ENCODE data around the gene CYSLTR2. TPM values are rescaled to one million over a fixed set of nuclear protein-coding genes. Genes with fewer than 3 reads are reported as not detected.

The CYSLTR2 gene
- total and polyA plus RNA-seq, 2 of the 8 experiments (the other 6 are each of a cell fraction or from before 2014, with no cell fraction given), result not detected

DNA sequence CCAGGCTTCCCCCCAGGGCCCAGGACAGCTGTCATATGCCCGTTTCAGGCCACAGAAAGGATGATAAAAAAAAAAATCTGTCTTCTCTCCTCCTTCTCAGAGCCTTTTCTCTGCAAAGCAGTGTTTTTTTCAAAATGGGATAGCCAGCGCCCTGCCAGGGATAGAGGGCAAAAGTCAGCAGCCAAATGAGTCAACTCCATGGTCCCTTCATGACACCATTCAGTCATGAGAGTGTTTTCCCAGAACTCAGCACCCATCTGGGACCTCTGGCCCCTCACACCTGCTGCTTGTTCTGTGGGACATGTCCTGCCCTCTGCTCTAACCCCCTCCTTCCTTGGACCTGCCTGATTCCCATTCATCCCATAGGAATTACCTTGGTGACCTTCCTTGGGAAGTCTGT, 95.0 kb downstream of the CYSLTR2 start:
- Histone ChIP-seq H3K9me3 (ENCODE audit: insufficient read depth in 2 of 2, low read depth in 1 of 2, low read length in 1 of 2) (no peaks in the 10 kb centered on the region), H3K23me2 (ENCODE audit: low read depth, low read length) (no peaks in the 10 kb centered on the region), H4K91ac (replicated peaks; ENCODE audit: insufficient read length, low read length) (no peak overlapping the region), H3K79me1 (ENCODE audit: low read depth, low read length) (no peaks in the 10 kb centered on the region), H2AK5ac (ENCODE audit: low read depth, low read length) (no peak overlapping the region), H3K56ac (replicated peaks; ENCODE audit: insufficient read length, low read depth, low read length) (no peak overlapping the region), H2AFZ (ENCODE audit: low read length) (no peak overlapping the region), H3K18ac (ENCODE audit: extremely low read depth, low read length) (no peak overlapping the region), H3K4ac (replicated peaks; ENCODE audit: insufficient read length, low read depth, low read length) (no peak overlapping the region), H2BK20ac (ENCODE audit: low read length) (no peak overlapping the region), H3K9ac (replicated peaks in 1 of 4; ENCODE audit: extremely low read depth in 1 of 4, low read depth in 3 of 4, low read length in 3 of 4) (no peak overlapping the region), H3K23ac (ENCODE audit: insufficient read length) (no peak overlapping the region), H3K27ac (ENCODE audit: low read depth, low read length) (no peak overlapping the region), H3K14ac (ENCODE audit: insufficient read length) (no peak overlapping the region), H3K4me1 (replicated peaks in 1 of 4; ENCODE audit: control insufficient read depth in 3 of 4, insufficient read depth in 4 of 4, low read length in 3 of 4) (no peaks in the 10 kb centered on the region), H3K79me2 (ENCODE audit: control insufficient read depth in 1 of 2, insufficient read depth in 2 of 2, low read length in 2 of 2) (no peaks in the 10 kb centered on the region), H3K4me2 (ENCODE audit: insufficient read depth in 1 of 2, low read depth in 2 of 2, low read length in 2 of 2) (no peak overlapping the region), H2BK5ac (ENCODE audit: low read depth, low read length) (no peak overlapping the region), H2BK15ac (ENCODE audit: low read length) (no peak overlapping the region), H3K27me3 (replicated peaks in 1 of 4; ENCODE audit: control insufficient read depth in 3 of 4, extremely low read depth in 1 of 4, insufficient read depth in 3 of 4, low read length in 3 of 4) (no peaks in the 10 kb centered on the region), H4K8ac (ENCODE audit: extremely low read depth, insufficient read depth, low read length) (no peak overlapping the region), H3K4me3 (ENCODE audit: extremely low read depth in 1 of 4, insufficient read depth in 2 of 4, low read depth in 3 of 4, low read length in 4 of 4) (no peak overlapping the region), H2BK12ac (ENCODE audit: low read depth, low read length) (no peak overlapping the region), H3K36me3 (ENCODE audit: control insufficient read depth in 2 of 4, insufficient read depth in 4 of 4, low read length in 3 of 4) (no peaks in the 10 kb centered on the region), H4K20me1 (replicated peaks in 1 of 2; ENCODE audit: control insufficient read depth in 1 of 2, insufficient read depth in 2 of 2, low read length in 2 of 2) (no peaks in the 10 kb centered on the region), H4K5ac (ENCODE audit: insufficient read length, low read depth, low read length) (no peak overlapping the region), H2BK120ac (replicated peaks; ENCODE audit: low read depth, low read length) (no peak overlapping the region)
- no peak for FAIRE-seq
- POLR2A ChIA-PET (ENCODE audit: partially characterized antibody), result no interaction called here
- 90% methylated on average over 2 of the region's 2 CpGs; no CpG with 5 or more reads in 1 of the 2 experiments for WGBS, 2 experiments (ENCODE audit: extremely low coverage in 1 of 2, insufficient coverage in 1 of 2, insufficient read length in 1 of 2, insufficient replicate concordance in 2 of 2, low coverage in 1 of 2, low lambda C conversion rate in 2 of 2, missing lambda C conversion rate in 1 of 2)
- CTCF ChIA-PET (ENCODE audit: partially characterized antibody), result interaction anchor here (0.7 to 5.3 kb wide), 9 partner anchors 8 to 350 kb away, joined by 3 to 48 read pairs (median 4); no protein-coding TSS in a partner anchor
- DNase-seq (ENCODE audit: low read depth in 1 of 2, low spot score in 2 of 2), result no peak
- TF ChIP-seq SAP30 (IDR thresholded peaks at IDR 0.05; ENCODE audit: insufficient read depth, insufficient replicate concordance, low read length) (no peak), EP300 (IDR thresholded peaks at IDR 0.05; ENCODE audit: borderline replicate concordance in 1 of 2, low read depth in 2 of 2, low read length in 2 of 2) (no peak), RFX5 (IDR thresholded peaks at IDR 0.05; ENCODE audit: borderline replicate concordance, low read depth, low read length) (no peak), CHD2 (IDR thresholded peaks at IDR 0.05; ENCODE audit: low read length) (no peak), RXRA (IDR thresholded peaks at IDR 0.05; ENCODE audit: insufficient read depth, low read depth, low read length) (no peak), CREB1 (IDR thresholded peaks at IDR 0.05) (no peak), CEBPB (IDR thresholded peaks at IDR 0.05; ENCODE audit: low read depth, low read length) (no peak), KDM1A (IDR thresholded peaks at IDR 0.05; ENCODE audit: borderline replicate concordance, low read length) (no peak), GTF2F1 (IDR thresholded peaks at IDR 0.05; ENCODE audit: borderline replicate concordance, low read depth, low read length) (no peak), RNF2 (IDR thresholded peaks at IDR 0.05; ENCODE audit: borderline replicate concordance, low read depth, low read length, missing control alignments, poor library complexity, severe bottlenecking) (no peak), CHD1 (IDR thresholded peaks at IDR 0.05; ENCODE audit: low read depth, low read length) (no peak), NANOG (IDR thresholded peaks at IDR 0.05; ENCODE audit: insufficient read depth, low read depth, low read length, poor library complexity, severe bottlenecking) (no peak)
- TF ChIP-seq, protein P1, sequence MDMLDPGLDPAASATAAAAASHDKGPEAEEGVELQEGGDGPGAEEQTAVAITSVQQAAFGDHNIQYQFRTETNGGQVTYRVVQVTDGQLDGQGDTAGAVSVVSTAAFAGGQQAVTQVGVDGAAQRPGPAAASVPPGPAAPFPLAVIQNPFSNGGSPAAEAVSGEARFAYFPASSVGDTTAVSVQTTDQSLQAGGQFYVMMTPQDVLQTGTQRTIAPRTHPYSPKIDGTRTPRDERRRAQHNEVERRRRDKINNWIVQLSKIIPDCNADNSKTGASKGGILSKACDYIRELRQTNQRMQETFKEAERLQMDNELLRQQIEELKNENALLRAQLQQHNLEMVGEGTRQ (IDR thresholded peaks at IDR 0.05; ENCODE audit: low read length), result no peak
